Mucosa of descending colon (tissue), 3 donors: ENCODE measurements around the gene CORT. TPM values are rescaled to one million over a fixed set of nuclear protein-coding genes. Genes with fewer than 3 reads are reported as not detected.
"Not testable (repeated sequence)": the region's sequence is repeated elsewhere in the genome, so short reads cannot be mapped to it uniquely, and the experiment has no call there.

Experiments
- ATAC-seq: fragments of 200-7000 bp; cut with Tn5 transposase; one replicate; pipeline ENCODE4 v1.9.1; 2020; ENCODE audit warnings: mild to moderate bottlenecking, moderate library complexity
- DNase-seq, 3 donors: peaks; one replicate each; pipeline ENCODE4 v3.0.0-alpha.2; 2020
- H3K36me3 ChIP-seq: fragments of 200-600 bp; one replicate; pipeline ENCODE4 v1.8.0; 2021; ENCODE audit warnings: low read depth, mild to moderate bottlenecking
- H3K4me1 ChIP-seq: fragments of 200-600 bp; one replicate; pipeline ENCODE4 v1.8.0; 2021; ENCODE audit warnings: low read depth, mild to moderate bottlenecking
- H3K4me3 ChIP-seq: fragments of 200-600 bp; one replicate; pipeline ENCODE4 v1.8.0; 2021; ENCODE audit warnings: mild to moderate bottlenecking
- H3K9me3 ChIP-seq: fragments of 200-600 bp; one replicate; pipeline ENCODE4 v1.8.0; 2021; ENCODE audit warnings: mild to moderate bottlenecking
- CTCF ChIP-seq: fragments of 200-600 bp; IDR thresholded peaks from one replicate; pipeline ENCODE4 v1.8.0; 2022; ENCODE audit warnings: antibody characterized with exemption, mild to moderate bottlenecking
- intact Hi-C, 2 donors: fragments of 100-400 bp; cut with DNase I in 1 of 2; cut with micrococcal nuclease in 1 of 2; formaldehyde crosslinking; loops; one replicate each; pipeline versions ENCODE4 v1.11.0 to v1.11.1; 2022; cut with DNase I, micrococcal nuclease
- long read RNA-seq, 2 donors: library from polyadenylated mRNA; unstranded; transcript quantifications; one replicate each; pipeline ENCODE4 v2.0.0, GENCODE V29; 2019 to 2021
- total RNA-seq, 3 donors: library from RNA; stranded (reverse); fragmentation: NEBNext Ultra II Directional in 2 of 3; extraction: Animal tissue kit (Norgen Biotek cat#: 25700) in 2 of 3; gene quantifications; one replicate each; pipeline versions ENCODE4 v1.2.1 to v1.2.4, GENCODE V29; 2021 to 2023
- donor health status: DM: no; HTN: no; CAD: no; lungs with moderate emphysema.
- donor health status: DM: no; HTN: no; CAD: no.
- donor health status: DM: no; HTN: yes; CAD: no.

Gene CORT
- total RNA-seq, result under 1 TPM in 2 of 3 donors, not detected in 1; 0.32 to 0.43 TPM
- long read RNA-seq, donor 1, result 0 reads
- long read RNA-seq, donor 2, result 0 reads

GRCh38 chr1:10449751-10450150, at the start of gene CORT:
Gene CORT (plus strand): TSS chr1:10450031. CDS start chr1:10450224, 193 bp downstream.
- intact Hi-C loops, result no loop called here
- TF ChIP-seq CTCF, result no peak
- DNase-seq, result no peak
- Histone ChIP-seq H3K4me3 (no peak within 1 kb of the TSS), H3K36me3 (no peaks in the 10 kb centered on the region), H3K4me1 (no peaks in the 10 kb centered on the region), H3K9me3 (no peaks in the 10 kb centered on the region)
- ATAC-seq, result no peak

DNA sequence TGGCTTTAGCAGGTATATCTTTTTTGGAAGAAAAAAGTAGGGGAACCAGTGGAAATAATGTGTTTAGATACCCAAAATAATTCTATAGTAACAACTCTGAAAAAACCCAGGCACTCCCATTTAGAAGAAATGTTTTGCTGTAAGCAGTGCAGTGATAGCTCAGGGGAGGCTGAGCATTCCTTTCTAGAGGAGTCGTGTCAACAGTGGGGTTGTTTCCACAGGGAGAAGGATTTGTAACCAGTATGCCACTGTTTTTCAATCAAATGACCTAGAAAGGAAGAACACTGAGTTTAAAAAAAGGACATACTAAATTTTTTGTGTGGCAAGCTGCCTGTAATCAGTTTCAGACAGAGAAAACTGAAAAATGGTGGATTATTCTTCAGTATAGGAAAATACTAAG, 48.5 kb upstream of the CORT start:
- Histone ChIP-seq H3K4me1 (peaks cover 15% of the 10 kb centered on the region), H3K36me3 (peaks cover 5% of the 10 kb centered on the region), H3K9me3 (no peaks in the 10 kb centered on the region), H3K4me3 (no peak overlapping the region)
- intact Hi-C loops, result no loop called here
- ATAC-seq, result no peak
- no peak for DNase-seq
- no peak for TF ChIP-seq CTCF

GRCh38 chr1:10402729-10403274, 47.0 kb upstream of the CORT start:
- no peak for TF ChIP-seq CTCF
- no peaks in the 10 kb centered on the region for H3K9me3 ChIP-seq
- peaks cover 14% of the 10 kb centered on the region for H3K4me1 ChIP-seq
- intact Hi-C loops, result no loop called here
- H3K4me3 ChIP-seq, result no peak overlapping the region
- DNase-seq (no peak), ATAC-seq (no peak)
- H3K36me3 ChIP-seq, result peaks cover 5% of the 10 kb centered on the region

- intact Hi-C loops, result no loop called here
Observed at GRCh38 chr1:10407201-10407600, 42.6 kb upstream of the CORT start.

DNA sequence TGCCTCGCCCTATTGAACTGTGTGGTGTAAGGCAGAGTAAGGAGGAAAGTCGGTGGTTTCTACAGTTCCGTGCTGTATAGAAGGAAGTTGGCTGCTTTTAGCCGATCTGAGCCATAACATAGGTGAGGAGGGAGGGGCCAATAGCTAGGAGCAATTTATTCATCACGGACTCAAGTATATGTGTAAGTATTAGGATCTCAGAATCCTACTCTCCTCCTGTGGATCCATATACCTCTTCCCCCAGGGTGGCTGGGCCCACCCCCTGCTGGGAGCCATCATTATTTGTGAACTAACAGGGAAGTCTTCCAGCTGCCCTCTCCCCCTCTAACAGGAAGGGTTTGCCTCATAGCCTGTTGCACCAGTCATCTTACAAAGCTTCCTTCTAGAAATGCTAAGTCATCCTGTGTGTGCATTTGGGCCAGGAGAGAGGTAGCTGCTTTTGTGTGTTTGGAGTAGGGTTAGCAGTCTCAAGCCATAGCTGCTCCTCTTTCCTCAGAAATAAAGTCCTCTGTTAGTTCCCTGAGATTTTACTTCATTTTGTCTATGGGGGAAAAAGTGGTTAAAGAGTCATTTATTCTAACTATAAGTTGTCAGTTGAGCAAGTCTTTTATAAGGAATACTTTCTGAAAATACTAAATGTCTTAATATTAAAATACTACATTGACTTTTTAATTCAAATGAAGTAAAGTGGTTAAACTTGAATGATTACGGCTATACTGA, 34.5 kb upstream of the CORT start:
- intact Hi-C loops, result no loop called here
- peak in 1 of 3 donors; percentile 24 for DNase-seq
- ATAC-seq, result peak; percentile 92
- Histone ChIP-seq H3K36me3 (peaks cover 9% of the 10 kb centered on the region), H3K4me3 (no peak overlapping the region), H3K9me3 (no peaks in the 10 kb centered on the region), H3K4me1 (no peaks in the 10 kb centered on the region)
- no peak for TF ChIP-seq CTCF

More at GRCh38 chr1:10407201-10407600, 42.6 kb upstream of the CORT start:
- no peak for TF ChIP-seq CTCF
- H3K9me3 ChIP-seq, result no peaks in the 10 kb centered on the region
- DNase-seq (no peak), ATAC-seq (no peak)
- H3K4me1 ChIP-seq, result no peaks in the 10 kb centered on the region
- peaks cover 14% of the 10 kb centered on the region for H3K36me3 ChIP-seq
- no peak overlapping the region for H3K4me3 ChIP-seq

DNA sequence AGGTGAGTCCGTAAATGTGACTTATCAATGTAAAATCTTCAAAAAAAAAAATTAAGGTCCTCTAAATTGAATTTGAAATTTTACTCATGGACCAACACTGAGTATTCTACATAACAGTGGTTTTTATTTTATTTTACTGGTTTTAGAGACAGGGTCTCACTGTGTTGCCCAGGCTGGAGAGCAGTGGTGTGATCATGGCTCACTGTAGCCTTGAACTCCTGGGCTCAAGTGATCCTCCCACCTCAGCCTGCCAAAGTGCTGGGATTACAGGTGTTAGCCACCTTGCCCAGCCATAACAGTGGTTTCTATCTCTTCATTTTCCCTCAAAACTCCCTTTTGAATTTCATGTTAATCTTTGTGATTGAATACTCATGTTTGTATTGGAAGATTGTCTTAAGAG, 33.9 kb upstream of the CORT start:
- H3K9me3 ChIP-seq, H3K36me3 ChIP-seq, ATAC-seq, DNase-seq, intact Hi-C loops, H3K4me1 ChIP-seq, H3K4me3 ChIP-seq: not testable (repeated sequence)

GRCh38 chr1:10418741-10419140, 31.1 kb upstream of the CORT start:
- DNase-seq, intact Hi-C loops, ATAC-seq, H3K9me3 ChIP-seq, H3K4me1 ChIP-seq, H3K4me3 ChIP-seq, H3K36me3 ChIP-seq: not testable (repeated sequence)
